Fibroblast of pulmonary artery (primary cell): ENCODE results near the gene UNC5C.

ENCODE experiments used
- DNase-seq: peaks from one replicate; pipeline ENCODE4 v3.0.0-alpha.2; 2010; ENCODE audit warnings: low read depth
- H3K4me3 ChIP-seq: replicated peaks from 2 replicates; pipeline ENCODE4 v1.5.1; 2011; ENCODE audit warnings: low read depth, mild to moderate bottlenecking, control low read depth, low read length, moderate library complexity
- TF ChIP-seq, protein P1 (sequence below): IDR thresholded peaks from 2 replicates; pipeline ENCODE4 v1.5.1; 2011; ENCODE audit warnings: mild to moderate bottlenecking, control low read depth, low read length, inconsistent platforms; ENCODE audit errors: missing control alignments

Gene UNC5C

DNA sequence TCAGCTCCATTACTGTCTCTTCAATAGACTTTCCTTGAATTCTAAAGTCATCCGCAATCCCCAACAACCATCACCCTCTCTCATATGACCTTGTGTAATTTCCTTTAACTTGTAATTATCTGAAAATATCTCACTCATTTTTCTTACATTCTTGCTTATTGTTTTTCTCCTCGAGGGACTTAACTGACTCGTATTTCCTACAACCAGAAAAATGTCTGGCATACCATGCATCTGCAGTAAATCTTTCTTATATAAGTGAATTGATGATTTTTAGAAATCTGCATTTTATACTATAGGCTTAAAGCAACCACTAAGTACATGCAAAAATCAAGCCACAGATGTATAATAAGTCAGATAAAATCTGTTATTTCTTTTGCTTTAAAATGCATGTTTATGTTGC is 276.7 kb downstream of the UNC5C start:
- no peak overlapping the region for H3K4me3 ChIP-seq
- DNase-seq, result no peak
- TF ChIP-seq, protein P1, sequence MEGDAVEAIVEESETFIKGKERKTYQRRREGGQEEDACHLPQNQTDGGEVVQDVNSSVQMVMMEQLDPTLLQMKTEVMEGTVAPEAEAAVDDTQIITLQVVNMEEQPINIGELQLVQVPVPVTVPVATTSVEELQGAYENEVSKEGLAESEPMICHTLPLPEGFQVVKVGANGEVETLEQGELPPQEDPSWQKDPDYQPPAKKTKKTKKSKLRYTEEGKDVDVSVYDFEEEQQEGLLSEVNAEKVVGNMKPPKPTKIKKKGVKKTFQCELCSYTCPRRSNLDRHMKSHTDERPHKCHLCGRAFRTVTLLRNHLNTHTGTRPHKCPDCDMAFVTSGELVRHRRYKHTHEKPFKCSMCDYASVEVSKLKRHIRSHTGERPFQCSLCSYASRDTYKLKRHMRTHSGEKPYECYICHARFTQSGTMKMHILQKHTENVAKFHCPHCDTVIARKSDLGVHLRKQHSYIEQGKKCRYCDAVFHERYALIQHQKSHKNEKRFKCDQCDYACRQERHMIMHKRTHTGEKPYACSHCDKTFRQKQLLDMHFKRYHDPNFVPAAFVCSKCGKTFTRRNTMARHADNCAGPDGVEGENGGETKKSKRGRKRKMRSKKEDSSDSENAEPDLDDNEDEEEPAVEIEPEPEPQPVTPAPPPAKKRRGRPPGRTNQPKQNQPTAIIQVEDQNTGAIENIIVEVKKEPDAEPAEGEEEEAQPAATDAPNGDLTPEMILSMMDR, result no peak

GRCh38 chr4:95268819-95269565 is 279.8 kb downstream of the UNC5C start:
- peak; percentile 53 for DNase-seq
- H3K4me3 ChIP-seq, result no peak overlapping the region
- TF ChIP-seq, protein P1, result no peak

DNA sequence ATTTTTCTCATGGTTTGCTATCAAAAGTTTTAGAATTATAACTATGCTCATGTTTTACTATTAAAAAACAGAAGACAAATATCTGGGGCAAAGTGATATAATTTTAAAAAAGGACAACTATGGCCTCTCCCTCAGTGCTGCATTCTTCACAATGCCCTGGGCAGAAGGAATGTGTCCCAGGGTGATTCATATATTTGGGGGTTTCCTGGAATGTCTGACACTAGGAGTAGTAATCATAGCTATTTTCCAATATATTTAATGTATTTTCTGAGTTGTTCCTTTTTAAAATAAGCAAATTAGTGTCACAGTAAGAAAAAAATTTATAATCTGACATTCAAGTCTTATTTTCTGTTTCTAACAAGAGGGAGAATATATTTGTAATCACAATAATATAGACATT is 281.7 kb downstream of the UNC5C start:
- DNase-seq, result peak; percentile 69
- TF ChIP-seq, protein P1, result no peak
- no peak overlapping the region for H3K4me3 ChIP-seq

GRCh38 chr4:95265814-95266740 is 282.7 kb downstream of the UNC5C start:
- TF ChIP-seq, protein P1, result no peak
- H3K4me3 ChIP-seq, result no peak overlapping the region
- DNase-seq, result peak; percentile 38

DNA sequence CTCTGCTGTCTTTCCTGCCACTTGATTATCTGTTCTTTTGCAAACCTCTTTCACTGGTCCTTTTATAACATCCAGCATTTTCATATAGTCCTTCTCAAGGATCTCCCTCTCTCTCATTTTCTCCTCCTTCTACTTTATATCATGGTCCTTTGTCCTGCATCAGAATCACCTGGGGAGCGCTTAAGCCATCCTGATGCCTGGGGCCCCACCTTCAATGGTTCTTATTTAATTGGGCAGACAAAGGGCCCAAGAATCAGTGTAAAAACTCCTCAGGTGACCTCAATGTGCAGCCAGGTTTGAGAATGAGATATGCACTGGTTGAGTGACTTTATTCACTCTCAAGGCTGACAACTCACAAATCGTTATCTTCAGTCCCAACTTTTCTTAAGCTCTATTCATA is 283.9 kb downstream of the UNC5C start:
- H3K4me3 ChIP-seq, result no peak overlapping the region
- TF ChIP-seq, protein P1, result no peak
- no peak for DNase-seq

- TF ChIP-seq, protein P1, result no peak
- no peak for DNase-seq
- H3K4me3 ChIP-seq, result no peak overlapping the region
Observed at GRCh38 chr4:95263960-95264359, 284.8 kb downstream of the UNC5C start.
